HG03571 (cell line): ENCODE measurements around the gene HORMAD2.

ENCODE experiments used
- ATAC-seq: cut with Tn5 transposase; IDR thresholded peaks from one replicate; pipeline ENCODE4 v1.9.1; 2021; ENCODE audit not compliant: unreplicated experiment

HORMAD2 gene

GRCh38 chr22:30104501-30105156 lies 24.4 kb downstream of the HORMAD2 start:
- no peak for ATAC-seq

- ATAC-seq: no peak
These were observed 25.2 kb downstream of the HORMAD2 start for GRCh38 chr22:30105483-30105882.

- no peak for ATAC-seq
These were observed 33.2 kb downstream of the HORMAD2 start for GRCh38 chr22:30113494-30113893.

- no peak for ATAC-seq
These were observed 34.1 kb downstream of the HORMAD2 start for GRCh38 chr22:30114361-30114760.

GRCh38 chr22:30115705-30116104 lies 35.4 kb downstream of the HORMAD2 start:
- ATAC-seq: no peak

GRCh38 chr22:30116362-30117117 lies 36.3 kb downstream of the HORMAD2 start:
- no peak for ATAC-seq

GRCh38 chr22:30117256-30117655 lies 37.0 kb downstream of the HORMAD2 start:
- no peak for ATAC-seq

GRCh38 chr22:30118291-30118690 lies 38.0 kb downstream of the HORMAD2 start:
- ATAC-seq: no peak

GRCh38 chr22:30121960-30122359 lies 41.7 kb downstream of the HORMAD2 start:
- no peak for ATAC-seq

GRCh38 chr22:30123463-30123862 lies 43.2 kb downstream of the HORMAD2 start:
- no peak for ATAC-seq

GRCh38 chr22:30127749-30128166 lies 47.5 kb downstream of the HORMAD2 start:
- ATAC-seq: no peak

- ATAC-seq: no peak
These were observed 48.2 kb downstream of the HORMAD2 start for GRCh38 chr22:30128511-30128910.

GRCh38 chr22:30129636-30130035 lies 49.4 kb downstream of the HORMAD2 start:
- ATAC-seq: no peak

- ATAC-seq: no peak
These were observed 52.2 kb downstream of the HORMAD2 start for GRCh38 chr22:30132290-30132996.

- no peak for ATAC-seq
These were observed 60.1 kb downstream of the HORMAD2 start for GRCh38 chr22:30140414-30140813.

- ATAC-seq: no peak
These were observed 63.0 kb downstream of the HORMAD2 start for GRCh38 chr22:30143265-30143664.

GRCh38 chr22:30144391-30144790 lies 64.1 kb downstream of the HORMAD2 start:
- ATAC-seq: no peak

- ATAC-seq: no peak
These were observed 69.9 kb downstream of the HORMAD2 start for GRCh38 chr22:30150212-30150611.

GRCh38 chr22:30158277-30158676 lies 78.0 kb downstream of the HORMAD2 start:
- ATAC-seq: no peak

GRCh38 chr22:30158744-30159500 lies 78.7 kb downstream of the HORMAD2 start:
- ATAC-seq: no peak
